Activated naive CD4-positive, alpha-beta T cell treated with anti-CD3 and anti-CD28 coated beads for 36 hours (primary cell): ENCODE data around the gene HOXD12. TPM values are rescaled to one million over a fixed set of nuclear protein-coding genes. Genes with fewer than 3 reads are reported as not detected.

Source experiments
- microRNA-seq: library from miRNA; unstranded; fragments of <30 nt; microRNA quantifications from one replicate; pipeline ENCODE4 v1.2.0, GENCODE V29; 2022; ENCODE audit warnings: borderline microRNAs expressed, borderline replicate concordance
- total RNA-seq, 2 experiments: library from RNA; stranded (reverse); gene quantifications; one replicate each; pipeline ENCODE4 v1.2.3, GENCODE V29; 2021

Gene HOXD12
- total RNA-seq, 2 experiments from 2014 or later = not detected

Small RNA genes within 50 kb of the gene (microRNA-seq; reads per million reads assigned to microRNA genes)
- not detected for gene MIR10B

Other genes starting within 250 kb of the HOXD12 start
- gene LNPK, start 97.5 kb upstream of the HOXD12 start, total RNA-seq = 10 to 100 TPM; 22.2 to 23.9 TPM
- gene EVX2, start 15.8 kb upstream of the HOXD12 start, total RNA-seq = not detected
- not detected for gene HOXD13, start 7.1 kb upstream of the HOXD12 start, total RNA-seq
- gene HOXD11, start 7.5 kb downstream of the HOXD12 start, total RNA-seq = not detected
- not detected for gene HOXD10, start 17.0 kb downstream of the HOXD12 start, total RNA-seq
- not detected for gene HOXD9, start 22.9 kb downstream of the HOXD12 start, total RNA-seq
- gene HOXD8, start 29.9 kb downstream of the HOXD12 start, total RNA-seq = not detected
- not detected for gene HOXD4, start 51.8 kb downstream of the HOXD12 start, total RNA-seq
- not detected for gene HOXD3, start 57.5 kb downstream of the HOXD12 start, total RNA-seq
- gene HOXD1, start 88.9 kb downstream of the HOXD12 start, total RNA-seq = not detected
- gene MTX2, start 169.6 kb downstream of the HOXD12 start, total RNA-seq = 10 to 100 TPM; 24.3 to 28.1 TPM